Gastrocnemius medialis (tissue), 4 donors: ENCODE data around the gene MSL2. TPM values are rescaled to one million over a fixed set of nuclear protein-coding genes. Genes with fewer than 3 reads are reported as not detected.
"Not testable (repeated sequence)": the region's sequence is repeated elsewhere in the genome, so short reads cannot be mapped to it uniquely, and the experiment has no call there.

ENCODE experiments used
- ATAC-seq, 2 donors: fragments of 150-250 bp; one replicate each; pipeline ENCODE4 v1.9.1; 2016
- DNase-seq, 2 donors: peaks; one replicate each; pipeline ENCODE4 v3.0.0-alpha.2; 2019
- H3K27ac ChIP-seq, 4 donors: fragments of 200-600 bp; sonication (generic); 1 replicate in 1 of 4; 2 replicates in 3 of 4; pipeline ENCODE4 v1.5.1; 2016 to 2018; ENCODE audit warnings: mild to moderate bottlenecking in 2 of 4, moderate library complexity in 1 of 4
- H3K27me3 ChIP-seq, 3 donors: fragments of 200-600 bp; sonication (generic) in 2 of 3; 1 replicate in 1 of 3; 2 replicates in 2 of 3; pipeline versions ENCODE4 v1.5.1 to v1.6.0; 2016 to 2019; ENCODE audit warnings: mild to moderate bottlenecking in 1 of 3, moderate library complexity in 1 of 3
- H3K36me3 ChIP-seq, 2 donors: fragments of 200-600 bp; sonication (generic) in 1 of 2; one replicate each; pipeline ENCODE4 v1.5.1; 2017 to 2018
- H3K4me1 ChIP-seq, 2 donors: fragments of 200-600 bp; sonication (generic) in 1 of 2; one replicate each; pipeline ENCODE4 v1.5.1; 2016 to 2017; ENCODE audit warnings: mild to moderate bottlenecking in 2 of 2
- H3K4me3 ChIP-seq, 4 donors: fragments of 200-600 bp; sonication (generic) in 3 of 4; 1 replicate in 1 of 4; 2 replicates in 3 of 4; pipeline ENCODE4 v1.5.1; 2016 to 2019; ENCODE audit warnings: mild to moderate bottlenecking in 2 of 4
- H3K9me3 ChIP-seq, 3 donors: fragments of 200-600 bp; sonication (generic) in 2 of 3; 1 replicate in 1 of 3; 2 replicates in 2 of 3; pipeline ENCODE4 v1.5.1; 2016 to 2019
- CTCF ChIP-seq, 5 experiments: fragments of 450-650 bp in 3 of 5; fragments of 200-600 bp in 2 of 5; sonication (generic) in 2 of 5; IDR thresholded peaks in 4 of 5; conservative IDR thresholded peaks in 1 of 5; 1 replicate in 4 of 5; 2 replicates in 1 of 5; pipeline ENCODE4 v1.5.1; 2016 to 2019; ENCODE audit warnings: antibody characterized with exemption in 5 of 5, mild to moderate bottlenecking in 3 of 5, moderate library complexity in 3 of 5
- POLR2A ChIP-seq, 2 donors: fragments of 450-650 bp; IDR thresholded peaks; one replicate each; pipeline ENCODE4 v1.6.1; 2017; ENCODE audit warnings: antibody characterized with exemption in 2 of 2, mild to moderate bottlenecking in 2 of 2, moderate library complexity in 2 of 2
- in situ Hi-C, 4 donors: fragments of 200-750 bp; cut with MboI; loops; one replicate each; pipeline versions ENCODE4 v1.15.0 to v1.8.0; 2017; ENCODE audit warnings: low sequenced_read_pairs in 4 of 4
- intact Hi-C: fragments of 100-400 bp; cut with DNase I; formaldehyde crosslinking; loops from one replicate; pipeline ENCODE4 v1.15.1; 2023; ENCODE audit warnings: low total_unique reads
- total RNA-seq, 4 donors: library from RNA; depleted of rRNA; stranded (reverse); fragments of >200 nt; gene quantifications; one replicate each; pipeline versions ENCODE4 v1.1.0 to v1.2.3, GENCODE V29; 2016

Gene MSL2
- total RNA-seq, 4 donors from 2014 or later: 18.2 to 34.7 (median 23.6) TPM

GRCh38 chr3:136120373-136121348 lies 75.5 kb downstream of the MSL2 start:
- H3K4me1 ChIP-seq: no peaks in the 10 kb centered on the region
- TF ChIP-seq POLR2A (IDR thresholded peaks at IDR 0.05): no peak
- no peak for TF ChIP-seq CTCF (IDR thresholded peaks at IDR 0.05 in 4 of 5, conservative IDR thresholded peaks at IDR 0.05 in 1 of 5)
- ATAC-seq: no peak
- H3K27me3 ChIP-seq: no peaks in the 10 kb centered on the region
- no peak for DNase-seq
- H3K4me3 ChIP-seq: no peak overlapping the region
- no peaks in the 10 kb centered on the region for H3K36me3 ChIP-seq
- H3K9me3 ChIP-seq: no peaks in the 10 kb centered on the region
- H3K27ac ChIP-seq: no peak overlapping the region
- intact Hi-C loops: no loop called here
- in situ Hi-C loops: no loop called here

DNA sequence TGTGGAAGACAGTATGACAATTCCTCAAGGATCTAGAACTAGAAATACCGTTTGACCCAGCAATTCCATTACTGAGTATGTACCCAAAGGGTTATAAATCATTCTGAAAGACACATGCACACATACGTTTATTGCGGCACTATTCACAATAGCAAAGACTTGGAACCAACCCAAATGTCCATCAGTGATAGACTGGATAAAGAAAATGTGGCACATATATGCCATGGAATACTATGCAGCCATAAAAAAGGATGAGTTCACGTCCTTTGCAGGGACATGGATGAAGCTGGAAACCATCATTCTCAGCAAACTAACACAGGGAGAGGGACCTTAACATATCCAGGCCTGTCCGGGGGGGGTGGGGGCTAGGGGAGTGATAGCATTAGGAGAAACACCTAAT lies 76.4 kb downstream of the MSL2 start:
- H3K27ac ChIP-seq, H3K27me3 ChIP-seq, in situ Hi-C loops, ATAC-seq, H3K9me3 ChIP-seq, DNase-seq, H3K4me3 ChIP-seq, H3K36me3 ChIP-seq, intact Hi-C loops, H3K4me1 ChIP-seq: not testable (repeated sequence)

GRCh38 chr3:136119332-136119731 lies 76.8 kb downstream of the MSL2 start:
- H3K36me3 ChIP-seq, H3K9me3 ChIP-seq, ATAC-seq, DNase-seq, H3K4me1 ChIP-seq, H3K4me3 ChIP-seq, H3K27ac ChIP-seq, intact Hi-C loops, in situ Hi-C loops, H3K27me3 ChIP-seq: not testable (repeated sequence)

GRCh38 chr3:136114421-136114820 lies 81.7 kb downstream of the MSL2 start:
- H3K36me3 ChIP-seq: peaks cover 0 to 24% of the 10 kb centered on the region in 2 donors
- no peak for ATAC-seq
- TF ChIP-seq CTCF (IDR thresholded peaks at IDR 0.05 in 4 of 5, conservative IDR thresholded peaks at IDR 0.05 in 1 of 5) (no peak), POLR2A (IDR thresholded peaks at IDR 0.05) (no peak)

DNA sequence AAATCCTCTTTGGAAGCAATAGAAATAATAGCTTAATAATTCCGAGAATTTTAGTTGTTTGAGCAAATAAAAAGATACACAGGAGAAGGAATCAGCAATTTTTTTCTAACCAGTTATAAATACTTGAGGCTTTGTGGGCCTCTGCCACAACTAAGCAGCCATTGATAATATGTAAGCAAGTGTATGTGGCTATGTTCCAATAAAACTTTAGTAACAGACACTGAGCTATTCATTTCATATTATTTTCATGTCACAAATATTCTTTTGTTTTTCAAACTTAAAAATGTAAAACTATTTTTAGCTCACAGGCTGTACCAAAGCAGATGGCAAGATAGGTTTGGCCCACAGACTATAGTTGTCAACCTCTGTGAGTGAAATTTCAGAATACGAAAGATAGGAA lies 85.7 kb downstream of the MSL2 start:
- no peaks in the 10 kb centered on the region for H3K4me1 ChIP-seq

More at GRCh38 chr3:136114421-136114820, 81.7 kb downstream of the MSL2 start:
- no peaks in the 10 kb centered on the region for H3K9me3 ChIP-seq
- no peak for DNase-seq
- H3K27me3 ChIP-seq: no peaks in the 10 kb centered on the region
- in situ Hi-C loops: no loop called here
- no peaks in the 10 kb centered on the region for H3K4me1 ChIP-seq
- H3K4me3 ChIP-seq: no peak overlapping the region
- intact Hi-C loops: no loop called here
- no peak overlapping the region for H3K27ac ChIP-seq

More for the DNA sequence above, 85.7 kb downstream of the MSL2 start:
- H3K9me3 ChIP-seq: no peaks in the 10 kb centered on the region
- in situ Hi-C loops: no loop called here
- no peak overlapping the region for H3K27ac ChIP-seq
- ATAC-seq: no peak
- DNase-seq: no peak
- no peaks in the 10 kb centered on the region for H3K27me3 ChIP-seq
- intact Hi-C loops: no loop called here
- H3K4me3 ChIP-seq: no peak overlapping the region
- TF ChIP-seq POLR2A (IDR thresholded peaks at IDR 0.05): no peak
- TF ChIP-seq CTCF (IDR thresholded peaks at IDR 0.05 in 4 of 5, conservative IDR thresholded peaks at IDR 0.05 in 1 of 5): no peak
- peaks cover 0 to 36% of the 10 kb centered on the region in 2 donors for H3K36me3 ChIP-seq
